HG02588 (cell line): ENCODE results near the gene RHOT2.
A peak's percentile ranks its signal among the peaks of the same experiment; 100 is the strongest.

Experiments used
- ATAC-seq: cut with Tn5 transposase; IDR thresholded peaks from one replicate; pipeline ENCODE4 v1.9.1; 2021; ENCODE audit warnings: mild to moderate bottlenecking, moderate library complexity; ENCODE audit not compliant: unreplicated experiment

Gene RHOT2

GRCh38 chr16:667780-668518, at the start of gene RHOT2:
Gene RHOT2, plus strand, starts transcription at chr16:668132. Its CDS starts 68 bp downstream, at chr16:668200.
- ATAC-seq: peak; percentile 74

- ATAC-seq: no peak
Observed at GRCh38 chr16:619476-620100, 48.3 kb upstream of the RHOT2 start.

GRCh38 chr16:620700-621525, 47.0 kb upstream of the RHOT2 start:
- ATAC-seq: no peak

- no peak for ATAC-seq
Observed at GRCh38 chr16:621526-622105, 46.3 kb upstream of the RHOT2 start.

GRCh38 chr16:622920-623280, 45.0 kb upstream of the RHOT2 start:
- no peak for ATAC-seq

- ATAC-seq: no peak
Observed at GRCh38 chr16:624526-625070, 43.3 kb upstream of the RHOT2 start.

GRCh38 chr16:625117-625976, 42.6 kb upstream of the RHOT2 start:
- ATAC-seq: no peak

GRCh38 chr16:625977-626765, 41.8 kb upstream of the RHOT2 start:
- no peak for ATAC-seq

GRCh38 chr16:626787-627453, 41.0 kb upstream of the RHOT2 start:
- no peak for ATAC-seq

GRCh38 chr16:627454-628239, 40.3 kb upstream of the RHOT2 start:
- no peak for ATAC-seq

GRCh38 chr16:628321-629061, 39.4 kb upstream of the RHOT2 start:
- no peak for ATAC-seq

GRCh38 chr16:629185-629832, 38.6 kb upstream of the RHOT2 start:
- ATAC-seq: no peak

- no peak for ATAC-seq
Observed at GRCh38 chr16:629833-630248, 38.1 kb upstream of the RHOT2 start.

- no peak for ATAC-seq
Observed at GRCh38 chr16:630249-630814, 37.6 kb upstream of the RHOT2 start.

GRCh38 chr16:630815-631405, 37.0 kb upstream of the RHOT2 start, which contains the start of gene WFIKKN1:
Gene WFIKKN1, plus strand, starts transcription at chr16:630985. Its CDS starts 269 bp downstream, at chr16:631254.
- ATAC-seq: no peak

GRCh38 chr16:631808-632358, 36.0 kb upstream of the RHOT2 start:
- ATAC-seq: no peak
